Activated CD8-positive, alpha-beta memory T cell treated with anti-CD3 and anti-CD28 coated beads for 24 hours (primary cell): ENCODE results near the gene PAX5.
"Not testable (repeated sequence)": the region's sequence is repeated elsewhere in the genome, so short reads cannot be mapped to it uniquely, and the experiment has no call there.

ENCODE experiments used
- DNase-seq: peaks from one replicate; pipeline ENCODE4 v3.0.0-alpha.2; 2020

Gene PAX5

DNA sequence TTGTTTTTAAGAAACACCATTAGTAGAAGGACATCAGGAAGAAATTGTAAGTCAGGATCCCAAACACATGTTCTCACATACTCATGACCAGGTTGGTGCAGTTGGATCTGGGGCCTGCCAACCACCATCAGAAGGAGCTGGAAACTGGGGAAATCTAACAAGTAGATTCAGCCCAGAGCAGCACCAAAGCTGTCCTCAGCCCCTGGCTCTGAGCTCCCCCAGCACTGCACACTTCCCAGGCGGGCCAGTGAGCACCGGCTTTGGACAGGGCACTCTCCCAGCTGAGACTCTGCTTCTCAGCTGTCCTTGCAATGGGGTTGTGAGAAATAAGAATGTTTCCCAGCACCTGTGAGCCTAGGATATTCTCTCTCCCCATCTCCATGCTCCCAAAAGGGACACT lies 162.5 kb downstream of the PAX5 start:
- DNase-seq = no peak

- no peak for DNase-seq
Observed at GRCh38 chr9:36870960-36871359, 163.1 kb downstream of the PAX5 start.

- DNase-seq = not testable (repeated sequence)
Observed at GRCh38 chr9:36869605-36870004, 164.5 kb downstream of the PAX5 start.

GRCh38 chr9:36868586-36869282 lies 165.3 kb downstream of the PAX5 start:
- DNase-seq = no peak

DNA sequence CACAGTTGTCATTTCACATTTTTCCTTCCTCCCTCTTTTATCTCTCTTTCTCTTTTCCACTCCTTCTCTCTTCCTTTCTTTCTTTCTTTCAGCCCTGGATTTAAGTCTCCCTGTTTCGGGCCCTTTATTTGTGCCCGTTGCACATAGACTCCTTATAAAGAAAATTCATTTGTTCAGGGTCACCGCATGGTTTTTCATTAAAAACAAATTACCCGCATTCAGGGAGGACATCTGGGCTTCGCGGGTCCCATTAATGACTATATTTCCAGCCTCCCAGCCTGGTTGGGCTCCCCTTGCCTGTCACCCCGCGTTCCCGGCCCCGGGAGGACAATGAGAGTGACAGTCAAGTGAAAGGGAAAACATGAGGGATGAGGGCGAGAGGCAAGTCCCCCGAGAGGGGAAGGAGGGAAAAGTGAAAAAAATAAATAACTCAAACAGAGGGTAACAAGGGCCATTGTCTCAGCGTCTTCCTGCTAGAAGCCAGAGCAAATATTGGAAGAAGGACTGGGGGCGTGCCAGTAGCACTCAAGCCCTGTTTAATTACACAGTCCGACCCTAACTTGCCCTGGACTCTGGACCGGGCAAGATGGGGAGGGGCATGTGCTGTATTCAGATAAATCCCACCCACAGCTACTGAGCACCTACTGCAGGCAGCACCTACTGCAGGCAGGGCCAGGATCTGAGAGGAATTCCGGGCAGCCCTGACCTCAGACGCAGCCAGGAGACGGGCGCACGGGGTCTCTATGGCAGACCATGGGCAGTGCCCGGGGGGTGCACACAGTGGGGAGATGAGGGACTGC lies 166.2 kb downstream of the PAX5 start:
- DNase-seq = no peak

DNA sequence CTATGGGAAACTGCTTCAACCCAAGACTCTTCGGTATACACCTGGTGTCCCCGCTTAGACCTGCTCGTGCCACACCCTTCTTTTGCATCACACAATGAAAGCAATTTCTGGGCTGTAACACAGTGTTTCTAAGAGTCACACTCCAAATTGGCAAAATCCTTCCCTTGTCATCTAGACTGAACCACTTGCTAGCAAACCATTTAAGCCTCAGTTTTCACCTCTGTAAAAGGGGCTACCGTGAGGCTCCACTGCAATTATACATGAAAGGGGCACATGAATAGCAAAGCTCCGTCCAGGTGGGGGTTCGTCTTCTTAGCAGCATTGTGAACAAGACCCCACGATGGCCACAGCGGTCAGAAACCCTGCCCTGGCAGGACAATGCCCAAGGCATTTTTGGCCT lies 166.8 kb downstream of the PAX5 start:
- DNase-seq = no peak

GRCh38 chr9:36866840-36867239 lies 167.2 kb downstream of the PAX5 start:
- no peak for DNase-seq

DNA sequence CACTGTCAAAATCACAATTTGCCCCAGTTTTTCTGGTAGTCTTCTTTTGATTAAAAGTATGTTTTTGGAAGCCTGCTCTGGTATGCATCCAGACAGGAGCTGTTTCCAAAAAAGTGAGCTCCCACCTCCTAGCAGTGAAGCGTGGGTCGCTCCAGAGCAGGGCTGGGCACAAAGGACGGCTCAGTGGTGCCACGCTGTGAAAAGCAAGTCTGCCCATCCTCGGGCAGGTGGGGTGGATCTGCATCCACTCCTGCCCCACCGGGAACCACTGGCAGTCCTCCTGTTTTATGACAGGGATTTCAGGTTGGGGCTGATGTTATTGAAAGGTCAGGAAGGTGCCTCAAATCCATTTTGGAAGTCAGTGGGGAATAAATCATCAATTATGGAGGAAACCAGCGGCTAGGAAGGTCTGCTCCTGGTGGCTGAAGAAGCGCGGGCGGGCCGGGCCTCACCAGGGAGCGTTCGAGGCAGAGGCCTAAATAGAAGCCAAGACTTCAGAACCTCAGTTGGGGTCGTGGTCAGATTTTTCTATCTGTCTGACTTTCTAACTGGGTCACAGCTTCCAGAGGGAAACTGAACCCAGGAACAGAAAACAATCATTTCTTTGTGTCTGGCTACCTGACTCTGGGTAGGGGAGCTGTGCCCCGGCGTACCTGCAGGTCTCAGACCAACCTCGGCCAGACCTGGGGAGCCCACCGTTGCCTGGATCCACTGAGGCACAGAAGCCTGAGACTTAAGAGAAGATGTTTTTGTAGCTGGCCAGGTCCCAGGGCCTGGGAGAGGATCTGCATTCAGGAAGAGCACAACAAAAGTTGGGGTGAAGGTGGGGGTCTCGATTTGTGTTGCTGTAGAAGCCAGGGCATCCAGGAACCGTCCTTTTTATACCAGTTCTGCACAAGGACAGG lies 168.1 kb downstream of the PAX5 start:
- no peak for DNase-seq

GRCh38 chr9:36864491-36865410 lies 169.3 kb downstream of the PAX5 start:
- no peak for DNase-seq

DNA sequence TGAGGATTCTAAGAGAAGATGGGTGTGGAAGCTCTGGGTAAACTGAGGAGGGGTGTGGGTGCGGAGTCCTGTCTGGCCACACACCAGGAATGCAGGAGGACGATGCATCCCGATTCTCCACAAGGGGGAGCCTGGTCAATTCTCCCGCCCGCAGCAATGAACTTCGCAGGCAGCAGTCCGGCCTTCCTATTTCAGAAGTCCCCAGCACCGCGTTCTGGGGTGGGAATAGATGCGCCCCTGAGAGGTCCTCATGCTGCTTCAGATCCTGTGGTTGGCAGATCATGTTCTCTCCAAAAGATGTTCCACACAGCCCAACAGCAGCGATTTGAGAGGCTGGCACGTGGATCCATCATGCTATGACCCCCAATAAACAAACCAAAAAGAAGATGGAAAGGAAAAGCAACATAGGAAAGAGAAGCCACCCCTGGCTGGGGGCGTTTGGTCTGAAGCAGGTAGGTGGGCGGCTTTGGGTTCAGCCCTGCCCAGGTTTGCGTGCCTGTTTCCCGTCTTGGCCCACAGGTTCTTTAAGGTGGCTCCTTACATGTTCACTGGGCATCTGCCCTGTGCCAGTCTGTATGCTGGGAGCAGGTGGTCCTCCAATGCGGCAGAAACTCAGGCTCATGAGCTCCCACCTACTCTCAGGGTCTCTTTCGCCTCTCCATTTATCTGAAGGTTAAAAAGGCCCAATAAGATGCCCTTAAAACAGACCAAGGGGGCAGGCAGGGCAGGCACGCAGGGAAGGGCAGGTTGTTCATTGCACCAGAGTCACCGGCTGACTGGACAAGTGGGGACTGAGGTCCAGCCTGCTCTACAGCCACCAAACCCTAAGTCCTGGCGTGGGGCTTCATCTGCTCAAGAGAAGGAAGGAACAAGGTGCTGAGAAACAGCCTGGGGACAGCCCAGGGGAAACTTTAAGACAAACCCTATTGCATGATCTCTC lies 171.6 kb downstream of the PAX5 start:
- DNase-seq = no peak

DNA sequence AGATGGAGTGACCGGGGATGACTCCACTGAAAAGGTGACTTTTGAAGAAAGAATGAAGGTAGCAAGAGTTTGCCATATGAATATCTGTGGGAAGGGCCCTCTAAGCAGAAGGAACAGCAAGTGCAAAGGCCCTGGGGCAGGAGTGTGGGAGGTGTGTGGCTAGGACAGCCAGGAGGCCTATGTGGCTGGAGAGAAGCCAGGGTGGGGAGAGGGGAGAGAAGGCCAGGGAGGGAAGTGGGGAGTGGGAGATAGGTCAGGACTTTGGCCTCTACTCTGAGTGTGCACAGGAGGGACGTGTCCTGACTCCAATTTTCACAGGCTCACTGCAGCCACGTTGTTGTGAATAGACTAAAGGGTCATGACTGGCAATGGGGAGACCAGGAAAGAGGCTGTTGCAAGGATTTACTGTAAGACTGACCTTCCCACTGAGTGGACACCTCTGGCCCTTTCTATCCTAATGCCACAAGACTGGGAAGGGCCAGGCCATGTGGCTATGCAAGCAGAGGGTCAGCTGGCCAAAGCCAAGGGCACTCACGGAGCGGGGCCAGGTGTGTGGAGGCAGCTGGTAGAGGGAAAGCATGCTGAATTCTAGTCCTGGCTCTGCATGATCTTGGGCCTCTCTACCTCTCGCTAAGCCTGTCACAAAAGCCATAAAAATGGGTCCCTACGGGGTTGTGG lies 172.4 kb downstream of the PAX5 start:
- no peak for DNase-seq

DNA sequence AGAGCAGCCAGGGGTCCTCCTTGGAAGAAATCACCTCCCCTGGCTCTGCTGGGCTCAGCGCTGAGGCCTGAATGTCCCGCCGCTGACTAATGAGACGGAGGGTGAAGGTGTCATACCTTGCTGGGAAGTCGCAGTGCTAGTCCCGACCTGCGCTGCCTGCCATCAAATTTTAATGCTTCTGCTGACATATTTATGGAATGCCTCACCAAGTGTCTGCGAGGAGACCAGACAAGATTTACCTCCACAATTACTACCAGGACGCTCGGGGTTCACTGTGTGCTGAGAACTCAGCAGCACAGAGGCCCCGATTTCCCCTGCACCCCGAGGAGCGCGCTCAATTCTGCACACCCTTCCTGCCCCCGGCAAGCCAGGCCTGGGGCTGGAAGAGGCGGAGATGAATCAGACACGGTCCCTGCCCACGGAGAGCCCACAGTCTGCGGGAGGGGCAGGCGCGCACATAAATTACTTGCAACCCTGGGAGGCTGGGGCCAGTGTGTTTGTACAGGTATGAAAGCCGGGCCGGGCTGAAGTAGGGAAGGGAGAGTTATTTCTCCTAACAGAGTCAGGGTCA lies 175.2 kb downstream of the PAX5 start:
- no peak for DNase-seq

GRCh38 chr9:36855448-36856315 lies 178.4 kb downstream of the PAX5 start:
- DNase-seq = peak; percentile 61

DNA sequence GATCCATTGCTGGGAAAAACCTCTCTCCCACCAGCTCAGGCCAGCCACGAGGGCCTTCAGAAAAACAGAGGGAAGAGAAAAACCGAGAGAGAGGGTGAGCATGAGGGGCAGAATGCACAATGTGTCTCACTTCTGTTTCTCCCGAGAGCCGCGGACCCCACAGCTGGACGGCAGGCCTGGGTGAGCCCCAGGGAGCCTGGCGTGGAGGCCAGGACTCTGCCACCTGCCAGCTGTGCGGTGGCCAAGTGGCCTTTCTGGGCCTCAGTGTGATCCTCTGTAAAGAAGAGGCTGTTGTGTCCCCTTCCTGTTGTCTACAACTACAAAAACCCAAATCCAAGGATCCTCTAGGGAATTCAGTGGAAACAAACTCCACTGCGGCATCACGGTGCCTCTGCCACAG lies 179.3 kb downstream of the PAX5 start:
- DNase-seq = no peak

DNA sequence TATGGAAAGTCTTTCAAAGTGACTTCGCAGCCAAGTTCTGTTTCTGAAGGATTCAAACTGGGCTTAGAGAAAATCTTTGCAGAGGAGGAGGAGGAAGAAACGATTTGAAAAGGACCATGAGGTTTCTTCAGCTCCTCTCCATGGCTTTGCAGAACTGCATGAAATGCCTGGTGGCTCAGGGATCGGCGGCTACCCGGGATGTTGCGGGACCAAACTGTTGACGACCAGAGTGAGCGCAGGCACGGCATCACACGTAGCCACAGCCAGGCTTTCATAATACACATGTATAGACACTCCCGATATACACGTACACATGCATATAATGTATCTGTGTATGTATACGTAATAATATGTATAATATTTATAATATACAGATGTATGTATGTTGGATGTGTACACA lies 180.0 kb downstream of the PAX5 start:
- DNase-seq = no peak

- no peak for DNase-seq
Observed at GRCh38 chr9:36853233-36853632, 180.8 kb downstream of the PAX5 start.

- DNase-seq = no peak
Observed at GRCh38 chr9:36849943-36850342, 184.1 kb downstream of the PAX5 start.

- no peak for DNase-seq
Observed at GRCh38 chr9:36848946-36849345, 185.1 kb downstream of the PAX5 start.
